ENCODE results near the gene KDM1B. TPM values are rescaled to one million over a fixed set of nuclear protein-coding genes. Genes with fewer than 3 reads are reported as not detected.
"Not testable (repeated sequence)": the region's sequence is repeated elsewhere in the genome, so short reads cannot be mapped to it uniquely, and the experiment has no call there.

KDM1B gene
- total RNA-seq, 1 donor from 2014 or later: 6.3 TPM

DNA sequence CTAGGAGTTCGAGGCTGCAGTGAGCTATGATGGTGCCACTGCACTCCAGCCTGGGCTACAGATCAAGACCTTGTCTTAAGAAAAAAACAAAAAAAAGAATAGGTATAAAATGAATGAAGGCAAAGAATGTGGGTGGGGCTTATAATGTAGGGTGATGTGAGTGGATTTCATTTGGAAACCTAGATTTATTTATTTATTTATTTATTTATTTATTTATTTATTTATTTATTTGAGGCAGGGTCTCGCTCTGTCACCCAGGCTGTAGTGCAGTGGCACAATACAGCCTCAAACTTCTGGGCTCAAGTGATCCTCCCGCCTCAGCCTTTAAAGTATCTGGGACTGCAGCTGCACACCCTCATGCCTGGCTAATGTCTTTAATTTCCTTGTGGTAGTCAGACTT lies 3.8 kb upstream of the KDM1B start:
- DNase-seq (ENCODE audit: low read depth in 2 of 2): not testable (repeated sequence)

DNA sequence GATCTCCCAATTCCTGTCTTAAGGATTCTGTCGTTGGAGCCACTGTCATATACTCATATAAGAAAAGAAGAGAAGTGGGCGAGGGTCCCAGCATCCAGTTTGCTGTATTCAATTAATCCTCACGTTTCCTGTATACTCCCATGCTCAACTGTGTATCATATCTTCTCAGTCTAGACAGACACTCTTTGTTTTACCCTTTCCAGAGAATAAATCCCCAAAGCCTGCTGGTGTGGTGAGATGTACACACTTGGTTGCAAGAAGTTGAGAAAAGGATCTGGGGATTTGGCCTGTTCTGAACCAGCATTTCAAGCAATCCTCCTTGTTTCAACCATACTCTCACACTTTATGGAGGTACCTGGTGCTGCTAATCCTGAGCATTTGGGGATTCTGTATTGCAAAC lies 3.4 kb upstream of the KDM1B start:
- DNase-seq (ENCODE audit: low read depth in 2 of 2): no peak

GRCh38 chr6:18153311-18153703 lies 1.9 kb upstream of the KDM1B start:
- DNase-seq (ENCODE audit: low read depth in 2 of 2): no peak

DNA sequence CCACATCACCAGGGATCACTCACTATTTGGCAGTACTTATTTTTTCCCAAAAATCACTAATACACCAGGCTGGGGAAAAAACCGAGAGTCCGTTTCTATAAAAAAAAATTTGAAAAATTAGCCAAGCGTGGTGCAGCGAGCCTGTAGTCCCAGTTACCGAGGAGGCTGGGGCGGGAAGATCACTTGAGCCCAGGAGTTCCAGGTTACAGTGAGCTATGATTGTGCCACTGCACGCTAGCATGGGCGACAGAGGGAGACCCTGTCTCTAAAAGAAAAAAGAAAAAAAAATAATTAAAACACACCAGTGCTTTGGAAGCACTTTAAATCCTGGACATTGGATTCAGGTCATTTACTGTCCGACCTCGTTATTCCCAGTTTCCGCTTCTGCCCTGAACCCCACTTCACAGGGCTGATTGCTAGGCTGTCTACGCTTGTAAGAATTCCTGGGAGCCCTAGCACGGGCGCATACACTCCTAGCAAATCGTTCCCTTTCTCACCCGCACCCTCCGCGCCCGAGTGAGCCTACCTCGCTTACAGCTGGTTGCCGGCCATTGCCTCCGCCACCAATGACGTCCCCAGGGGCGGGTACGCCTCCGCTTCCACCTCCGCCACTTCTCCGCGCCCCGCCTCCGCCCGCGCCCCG lies 594 bp upstream of the KDM1B start, which contains the start of gene TPMT:
Gene TPMT (minus strand): TSS at position 571 of the 643 bp plus-strand sequence. CDS start 5,950 bp downstream, outside the sequence.
- no peak for DNase-seq (ENCODE audit: low read depth in 2 of 2)

DNA sequence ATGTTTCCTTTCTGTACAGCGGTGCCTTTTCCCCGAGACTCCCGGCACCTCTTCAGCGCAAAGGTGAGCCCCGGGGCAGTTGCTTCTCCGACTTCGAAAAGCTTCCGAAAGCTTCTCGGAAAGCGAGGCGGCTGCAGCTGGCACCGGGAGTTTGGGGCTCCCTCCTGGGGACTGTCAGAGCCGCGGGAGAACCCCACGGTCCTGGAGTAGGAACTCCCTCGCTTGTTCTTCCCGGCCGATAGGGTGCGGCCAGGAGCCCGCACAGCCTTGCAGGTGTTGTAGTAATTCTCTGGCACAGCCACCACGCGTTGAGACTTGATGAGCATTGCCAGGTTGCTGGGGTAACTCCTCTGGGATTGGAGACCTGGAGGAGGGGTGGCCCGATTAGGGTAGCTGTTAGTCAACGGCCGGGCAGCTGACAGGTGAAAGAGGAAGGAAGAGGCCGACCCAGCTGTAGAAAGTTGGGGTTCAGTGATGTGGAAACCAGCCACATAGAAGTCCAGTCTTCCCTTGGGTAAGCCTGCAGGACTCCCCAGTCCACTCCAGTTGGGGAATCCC lies 721 bp downstream of the KDM1B start:
- DNase-seq (ENCODE audit: low read depth in 2 of 2): peak; percentile 6 to 49

DNA sequence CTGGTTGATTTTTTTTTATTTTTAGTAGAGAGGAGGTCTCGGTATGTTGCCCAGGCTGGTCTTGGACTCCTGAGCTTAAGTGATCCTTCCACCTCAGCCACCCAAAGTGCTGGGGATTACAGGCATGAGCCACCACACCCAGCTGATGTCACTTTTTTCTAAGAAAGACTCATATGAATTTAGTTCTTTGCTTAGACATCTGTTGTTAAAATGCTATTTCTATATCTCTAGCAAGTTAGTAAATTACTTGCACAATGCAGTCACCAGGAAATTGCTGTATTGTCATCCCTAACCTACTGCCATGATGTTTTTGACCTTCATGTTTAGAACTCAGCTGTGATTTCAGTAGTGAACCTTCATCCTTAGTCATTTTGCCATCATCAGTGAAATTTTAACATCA lies 5.7 kb downstream of the KDM1B start:
- DNase-seq (ENCODE audit: low read depth in 2 of 2): no peak

- DNase-seq (ENCODE audit: low read depth in 2 of 2): no peak
Measured at GRCh38 chr6:18161431-18161830, 6.2 kb downstream of the KDM1B start.

DNA sequence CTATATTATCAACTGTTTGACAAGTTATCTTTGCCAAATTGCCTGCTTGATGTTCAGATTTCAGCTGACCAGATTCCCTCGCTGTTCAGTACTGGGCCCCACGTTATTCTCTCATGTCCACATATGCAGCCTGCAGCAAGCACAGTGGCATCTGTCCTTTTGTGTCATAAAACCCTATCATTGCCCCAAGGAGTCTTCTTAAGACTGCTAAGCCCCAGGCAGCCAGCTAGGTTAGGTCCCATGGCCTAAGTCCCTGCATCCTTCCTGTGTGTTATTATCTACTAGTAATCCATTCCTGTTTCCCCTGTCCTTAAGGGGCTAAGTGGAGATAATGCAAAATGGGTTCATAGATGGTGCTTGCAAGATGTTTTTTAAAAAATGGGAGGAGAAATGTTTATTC lies 7.2 kb downstream of the KDM1B start:
- DNase-seq (ENCODE audit: low read depth in 2 of 2): no peak

DNA sequence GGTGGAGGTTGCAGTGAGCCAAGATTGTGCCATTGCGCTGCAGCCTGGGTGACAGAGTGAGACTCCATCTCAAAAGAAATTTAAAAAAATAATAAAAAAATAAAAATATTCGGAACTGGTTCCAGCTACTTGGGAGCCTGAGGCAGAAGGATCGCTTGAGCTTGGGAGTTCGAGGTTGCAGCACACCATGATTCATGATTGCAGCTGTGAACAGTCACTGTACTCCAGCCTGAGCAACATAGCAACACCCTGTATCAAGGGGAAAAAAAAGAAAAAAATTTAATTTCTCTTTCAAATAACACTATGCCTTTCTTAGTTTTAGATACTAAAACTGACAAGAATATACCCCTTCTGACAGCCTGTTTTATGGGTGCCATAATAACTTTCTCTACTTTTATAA lies 10.5 kb downstream of the KDM1B start:
- DNase-seq (ENCODE audit: low read depth in 2 of 2): no peak

DNA sequence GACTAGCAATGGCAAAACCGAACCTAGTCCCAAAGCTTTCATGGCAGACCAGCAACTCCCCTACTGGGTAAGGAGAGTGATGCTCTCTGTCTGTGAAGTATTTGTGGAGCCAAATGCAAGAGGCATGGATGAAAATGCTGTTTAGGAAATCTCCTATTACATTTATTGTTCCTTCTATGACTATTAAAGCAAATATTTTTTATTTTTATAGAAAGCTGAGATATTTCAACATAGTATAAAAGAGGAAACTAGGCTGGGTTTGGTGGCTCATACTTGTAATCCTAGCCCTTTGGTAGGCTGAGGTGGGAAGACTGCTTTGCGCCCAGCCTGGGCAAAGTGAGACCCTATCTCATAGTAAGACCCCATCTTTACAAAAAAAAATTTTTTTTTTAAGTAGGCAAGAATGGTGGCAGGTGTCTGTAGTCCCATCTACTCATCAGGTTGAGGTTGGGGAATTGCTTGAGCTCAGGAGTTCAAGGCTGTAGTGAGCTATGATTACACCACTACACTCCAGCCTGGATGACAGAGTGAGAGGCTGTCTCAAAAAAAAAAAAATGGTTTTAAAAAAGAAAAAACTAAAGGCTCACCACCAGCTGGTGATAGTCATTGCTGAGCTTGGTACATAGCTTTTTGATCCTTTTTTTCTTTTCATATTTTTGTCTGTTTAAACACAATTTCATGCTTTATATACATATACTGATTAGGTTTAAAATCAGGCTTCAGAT lies 11.3 kb downstream of the KDM1B start:
- no peak for DNase-seq (ENCODE audit: low read depth in 2 of 2)

DNA sequence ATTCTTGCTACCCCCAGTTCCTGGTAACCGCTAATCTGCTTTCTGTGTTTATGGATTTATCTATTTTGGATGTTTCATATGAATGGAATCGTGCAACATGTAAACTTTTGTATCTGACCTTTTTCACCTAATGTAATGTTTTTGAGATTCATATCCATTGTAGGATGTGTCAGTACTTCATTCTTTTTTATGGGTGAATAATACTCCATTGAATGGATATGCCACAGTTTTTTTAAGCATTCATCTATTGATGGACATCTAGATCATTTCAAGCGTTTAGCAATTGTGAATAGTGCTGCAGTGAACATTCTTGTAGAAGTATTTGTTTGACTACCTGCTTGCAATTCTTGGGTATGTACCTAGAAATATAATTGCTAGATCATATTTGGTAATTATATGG lies 13.0 kb downstream of the KDM1B start:
- no peak for DNase-seq (ENCODE audit: low read depth in 2 of 2)

- DNase-seq (ENCODE audit: low read depth in 2 of 2): no peak
Measured at GRCh38 chr6:18171871-18172270, 16.6 kb downstream of the KDM1B start.

GRCh38 chr6:18176198-18176597 lies 21.0 kb downstream of the KDM1B start:
- not testable (repeated sequence) for DNase-seq (ENCODE audit: low read depth in 2 of 2)

GRCh38 chr6:18177286-18177965 lies 22.2 kb downstream of the KDM1B start:
- no peak for DNase-seq (ENCODE audit: low read depth in 2 of 2)

DNA sequence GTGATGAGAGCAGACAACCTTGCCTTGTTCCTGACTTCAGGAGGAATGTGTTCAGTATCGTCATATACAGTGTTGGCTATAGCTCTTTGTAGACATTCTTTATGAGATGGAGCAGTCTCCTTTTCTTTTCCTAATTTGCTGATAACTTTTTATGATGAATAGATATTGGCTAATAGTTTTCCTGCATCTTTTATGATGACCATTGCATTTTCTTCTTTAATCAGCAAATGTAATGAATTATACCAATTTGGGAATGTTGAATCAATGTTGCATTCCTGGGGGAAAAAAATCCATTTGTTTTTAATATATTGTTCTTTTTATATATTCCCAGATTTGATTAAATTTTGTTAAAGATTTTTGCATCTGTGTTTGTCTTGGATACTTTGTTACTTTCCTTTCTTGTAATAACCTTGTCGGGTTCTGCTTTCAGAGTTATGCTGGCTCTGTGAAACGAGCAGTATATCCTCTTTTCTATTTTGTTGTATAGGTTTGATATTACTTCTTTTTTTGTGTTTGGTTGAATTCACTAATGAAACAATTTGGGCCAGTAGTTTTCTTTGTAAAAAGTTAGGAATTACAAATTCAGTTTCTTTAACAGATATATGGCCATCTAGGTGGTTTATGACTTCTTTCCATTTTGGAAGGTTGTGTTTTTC lies 23.9 kb downstream of the KDM1B start:
- no peak for DNase-seq (ENCODE audit: low read depth in 2 of 2)

GRCh38 chr6:18179770-18180356 lies 24.6 kb downstream of the KDM1B start:
- no peak for DNase-seq (ENCODE audit: low read depth in 2 of 2)

DNA sequence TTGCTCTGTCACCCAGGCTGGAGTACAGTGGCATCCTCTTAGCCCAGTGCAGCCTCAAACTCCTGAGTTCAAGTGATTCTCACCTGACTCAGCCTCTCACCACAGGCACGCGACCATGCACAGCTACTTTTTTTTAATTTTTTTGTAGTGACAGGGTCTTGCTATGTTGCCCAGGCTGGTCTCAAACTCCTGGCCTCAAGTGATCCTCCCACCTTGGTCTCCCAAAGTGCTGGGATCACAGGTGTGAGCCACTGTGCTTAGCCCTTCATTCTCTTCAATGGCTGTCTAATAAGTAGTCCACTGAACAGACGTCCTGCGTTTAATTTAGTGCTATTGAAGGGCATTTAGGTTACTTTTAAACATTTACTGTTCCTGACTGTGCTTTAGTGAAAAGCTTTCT lies 27.3 kb downstream of the KDM1B start:
- DNase-seq (ENCODE audit: low read depth in 2 of 2): no peak

DNA sequence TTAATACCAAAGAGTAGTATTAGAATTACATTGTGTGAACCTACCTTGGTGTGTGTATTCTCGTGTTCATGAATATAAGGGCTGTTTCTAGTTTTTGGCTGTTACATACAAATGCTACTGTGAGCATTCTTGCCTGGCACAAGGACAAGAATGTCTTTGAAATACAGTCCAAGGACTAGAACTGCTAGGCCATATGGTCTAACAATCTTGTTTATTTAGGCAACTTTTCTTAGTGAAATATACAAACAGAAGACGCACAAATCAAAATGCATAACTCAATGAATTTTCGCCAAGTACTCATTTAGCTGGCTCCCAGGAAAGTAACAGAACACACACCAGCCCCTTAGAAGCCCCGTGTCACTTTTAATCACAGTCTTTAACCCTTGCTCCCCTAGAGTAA lies 28.5 kb downstream of the KDM1B start:
- DNase-seq (ENCODE audit: low read depth in 2 of 2): no peak

DNA sequence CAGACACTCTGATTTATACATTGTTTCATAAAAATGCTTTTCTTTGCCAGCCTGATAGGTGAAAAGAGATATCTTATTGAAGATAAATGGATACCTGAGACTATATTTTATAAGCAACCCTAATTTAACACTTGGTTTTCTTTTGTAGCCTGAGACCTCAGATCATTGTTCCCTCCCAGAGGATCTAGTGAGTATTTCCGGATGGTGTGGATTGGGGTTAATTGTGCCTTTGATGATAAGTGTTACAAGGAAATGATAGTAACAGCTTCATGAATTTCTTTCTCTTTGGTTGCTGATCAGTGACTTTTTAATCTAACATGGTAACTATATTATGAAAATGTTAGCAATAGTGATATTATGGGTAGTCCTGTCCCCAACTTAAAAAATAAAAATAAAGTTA lies 30.4 kb downstream of the KDM1B start:
- no peak for DNase-seq (ENCODE audit: low read depth in 2 of 2)

- DNase-seq (ENCODE audit: low read depth in 2 of 2): peak in 1 of 2 donors; percentile 13
Measured at GRCh38 chr6:18186033-18186432, 30.8 kb downstream of the KDM1B start.

GRCh38 chr6:18186540-18187250 lies 31.5 kb downstream of the KDM1B start:
- DNase-seq (ENCODE audit: low read depth in 2 of 2): no peak
